Lung (tissue), 12 donors: Measurements from ENCODE around the gene ITPR1. TPM values are rescaled to one million over a fixed set of nuclear protein-coding genes. Genes with fewer than 3 reads are reported as not detected.
A peak's percentile ranks its signal among the peaks of the same experiment; 100 is the strongest.

Source experiments
- ATAC-seq: fragments of 200-7000 bp; cut with Tn5 transposase; one replicate; pipeline ENCODE4 v1.9.1; 2020; ENCODE audit warnings: moderate number of reproducible peaks; ENCODE audit not compliant: insufficient read depth, low FRiP score
- DNase-seq, 3 donors: peaks; one replicate each; pipeline ENCODE4 v3.0.0-alpha.2; 2013 to 2017
- H3K27ac ChIP-seq, 2 donors: one replicate each; pipeline ENCODE4 v1.5.1; 2013; ENCODE audit warnings: mild to moderate bottlenecking in 2 of 2, moderate library complexity in 2 of 2, control low read depth in 1 of 2, inconsistent platforms in 1 of 2, low read depth in 1 of 2, low read length in 1 of 2
- H3K27me3 ChIP-seq, 3 donors: one replicate each; pipeline ENCODE4 v1.5.1; 2013; ENCODE audit warnings: low read length in 2 of 3; ENCODE audit not compliant: control insufficient read depth in 3 of 3, insufficient read depth in 3 of 3
- H3K36me3 ChIP-seq, 4 donors: one replicate each; pipeline ENCODE4 v1.5.1; 2013; ENCODE audit warnings: low read length in 4 of 4, mild to moderate bottlenecking in 1 of 4, moderate library complexity in 1 of 4; ENCODE audit not compliant: control insufficient read depth in 4 of 4, insufficient read depth in 4 of 4
- H3K4me1 ChIP-seq, 5 donors: one replicate each; pipeline ENCODE4 v1.5.1; 2013; ENCODE audit warnings: low read length in 5 of 5, mild to moderate bottlenecking in 2 of 5, moderate library complexity in 1 of 5; ENCODE audit not compliant: control insufficient read depth in 5 of 5, insufficient read depth in 5 of 5
- H3K4me3 ChIP-seq: one replicate; pipeline ENCODE4 v1.5.1; 2013; ENCODE audit warnings: mild to moderate bottlenecking, control low read depth, moderate library complexity
- H3K9ac ChIP-seq, 2 donors: one replicate each; pipeline ENCODE4 v1.5.1; 2013; ENCODE audit warnings: low read length in 2 of 2, control low read depth in 1 of 2; ENCODE audit not compliant: insufficient read depth in 1 of 2
- H3K9me3 ChIP-seq, 4 donors: one replicate each; pipeline ENCODE4 v1.5.1; 2013; ENCODE audit warnings: low read length in 3 of 4, mild to moderate bottlenecking in 1 of 4, moderate library complexity in 1 of 4; ENCODE audit not compliant: control insufficient read depth in 4 of 4, insufficient read depth in 3 of 4
- CTCF ChIP-seq: IDR thresholded peaks from 2 replicates; pipeline ENCODE4 v1.5.1; 2012; ENCODE audit warnings: mild to moderate bottlenecking; ENCODE audit errors: control extremely low read depth, extremely low read depth
- WGBS, 2 donors: extraction: QIAGEN DNeasy Blood & Tissue Kit; methylation state at CpG; one replicate each; pipeline ENCODE4 v1.1.7; 2013; 5-methylcytosine and 5-hydroxymethylcytosine counted together
- polyA plus RNA-seq, 2 donors: library from polyadenylated mRNA; stranded (reverse); fragments of 200-250 nt; gene quantifications; one replicate each; pipeline ENCODE4 v1.2.1, GENCODE V29; 2013
- total RNA-seq, 2 donors: library from RNA; depleted of rRNA in 1 of 2; stranded (reverse); fragments of >200 nt in 1 of 2; gene quantifications; one replicate each; pipeline ENCODE4 v1.2.1, GENCODE V29; 2014 to 2021
- donor health status: control.
- donor health status: control.
- donor health status: Bipolar disorder and iron deficiency.
- donor health status: healthy.
- donor health status: DM: yes; HTN: yes; CAD: no.

The ITPR1 gene
- total and polyA plus RNA-seq, 4 donors: 12.4 to 152 (median 44.1) TPM

- Histone ChIP-seq H3K4me1 (peaks cover 6 to 16% (median 9%) of the 10 kb centered on the region in 5 donors), H3K27ac (peak overlapping the region in 1 of 2 donors; percentile 86), H3K4me3 (no peak overlapping the region), H3K9ac (no peak overlapping the region), H3K9me3 (peaks cover 0 to 2% (median 0%) of the 10 kb centered on the region in 4 donors), H3K36me3 (peaks cover 0 to 4% (median 1%) of the 10 kb centered on the region in 4 donors), H3K27me3 (no peaks in the 10 kb centered on the region)
- ATAC-seq (peak; percentile 79), DNase-seq (peak; percentile 45 to 81 (median 60))
- WGBS, 2 donors: 50 to 54% methylated on average over 14 of the region's 14 CpGs
- no peak for TF ChIP-seq CTCF
Observed at GRCh38 chr3:4736284-4736861, 243.2 kb downstream of the ITPR1 start.

- Histone ChIP-seq H3K4me3 (no peak overlapping the region), H3K36me3 (peaks cover 0 to 4% (median 3%) of the 10 kb centered on the region in 4 donors), H3K9ac (no peak overlapping the region), H3K9me3 (peaks cover 0 to 2% (median 0%) of the 10 kb centered on the region in 4 donors), H3K27me3 (no peaks in the 10 kb centered on the region), H3K4me1 (peaks cover 6 to 26% (median 8%) of the 10 kb centered on the region in 5 donors), H3K27ac (peak overlapping the region in 1 of 2 donors; percentile 54)
- WGBS, 2 donors: 86 to 90% methylated on average over 9 of the region's 9 CpGs
- no peak for TF ChIP-seq CTCF
- DNase-seq (no peak), ATAC-seq (no peak)
Observed at GRCh38 chr3:4738737-4739274, 245.7 kb downstream of the ITPR1 start.

GRCh38 chr3:4739289-4740236 is 246.4 kb downstream of the ITPR1 start:
- no peak for TF ChIP-seq CTCF
- H3K9ac ChIP-seq: no peak overlapping the region
- H3K4me3 ChIP-seq: no peak overlapping the region
- ATAC-seq (no peak), DNase-seq (no peak)
- peaks cover 0 to 4% (median 3%) of the 10 kb centered on the region in 4 donors for H3K36me3 ChIP-seq
- peak overlapping the region; percentile 26 to 62 for H3K27ac ChIP-seq
- WGBS, 2 donors: 80 to 83% methylated on average over 9 of the region's 9 CpGs
- no peaks in the 10 kb centered on the region for H3K27me3 ChIP-seq
- H3K4me1 ChIP-seq: peaks cover 2 to 26% (median 5%) of the 10 kb centered on the region in 5 donors
- peaks cover 0 to 2% (median 0%) of the 10 kb centered on the region in 4 donors for H3K9me3 ChIP-seq
